BE2C (cell line): ENCODE data around the gene GRIK4.

Source experiments
- DNase-seq: peaks from one replicate; pipeline ENCODE4 v3.0.0-alpha.2; 2020
- H3K27me3 ChIP-seq: fragments of 250-450 bp; sonication (Bioruptor Pico); 2 replicates; pipeline ENCODE4 v1.5.1; 2020; ENCODE audit warnings: mild to moderate bottlenecking
- H3K36me3 ChIP-seq: fragments of 250-450 bp; sonication (Bioruptor Pico); 2 replicates; pipeline ENCODE4 v1.5.1; 2020; ENCODE audit warnings: mild to moderate bottlenecking
- H3K4me1 ChIP-seq: fragments of 250-450 bp; sonication (Bioruptor Pico); 2 replicates; pipeline ENCODE4 v1.5.1; 2020
- H3K4me3 ChIP-seq: 2 replicates; pipeline ENCODE4 v1.5.1; 2011; ENCODE audit warnings: low read depth, low read length
- H3K9me3 ChIP-seq: fragments of 250-450 bp; sonication (Bioruptor Pico); 2 replicates; pipeline ENCODE4 v1.5.1; 2020
- CTCF ChIP-seq: IDR thresholded peaks from 2 replicates; pipeline ENCODE4 v1.5.1; 2012; ENCODE audit warnings: mild to moderate bottlenecking, low read depth, low read length

The GRIK4 gene

DNA sequence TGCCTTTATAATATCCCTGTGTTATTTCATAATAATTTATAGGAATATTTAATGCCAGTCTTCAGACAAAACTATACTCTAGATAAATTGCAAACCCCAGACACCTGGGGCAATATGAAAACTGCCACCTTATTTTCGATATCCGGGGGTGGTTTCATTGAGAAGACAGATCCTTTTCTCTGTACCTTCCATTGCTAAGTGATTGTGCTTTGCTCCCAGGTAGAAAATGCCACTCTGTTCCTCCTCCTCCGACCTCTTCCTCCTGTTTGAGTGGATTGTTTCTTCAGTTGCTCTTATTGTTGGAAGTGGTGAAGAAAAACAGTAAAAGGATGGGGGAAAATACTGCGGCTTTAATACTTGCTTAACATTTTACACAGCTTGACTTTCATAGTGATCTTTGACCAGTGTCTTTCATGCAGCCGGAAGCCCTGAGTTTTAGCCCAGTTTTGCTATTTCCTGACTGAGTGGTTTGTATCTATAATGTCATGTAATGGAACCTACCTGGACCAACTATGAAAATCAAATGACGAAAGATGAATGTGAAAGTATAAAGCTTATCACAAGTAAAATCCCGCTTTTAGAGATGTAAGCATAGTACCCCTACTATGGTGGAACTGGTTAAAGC lies 5.6 kb upstream of the GRIK4 start:
- Histone ChIP-seq H3K4me3 (no peak overlapping the region), H3K4me1 (no peaks in the 10 kb centered on the region), H3K36me3 (no peaks in the 10 kb centered on the region), H3K9me3 (no peaks in the 10 kb centered on the region), H3K27me3 (no peaks in the 10 kb centered on the region)
- DNase-seq: no peak
- no peak for TF ChIP-seq CTCF

DNA sequence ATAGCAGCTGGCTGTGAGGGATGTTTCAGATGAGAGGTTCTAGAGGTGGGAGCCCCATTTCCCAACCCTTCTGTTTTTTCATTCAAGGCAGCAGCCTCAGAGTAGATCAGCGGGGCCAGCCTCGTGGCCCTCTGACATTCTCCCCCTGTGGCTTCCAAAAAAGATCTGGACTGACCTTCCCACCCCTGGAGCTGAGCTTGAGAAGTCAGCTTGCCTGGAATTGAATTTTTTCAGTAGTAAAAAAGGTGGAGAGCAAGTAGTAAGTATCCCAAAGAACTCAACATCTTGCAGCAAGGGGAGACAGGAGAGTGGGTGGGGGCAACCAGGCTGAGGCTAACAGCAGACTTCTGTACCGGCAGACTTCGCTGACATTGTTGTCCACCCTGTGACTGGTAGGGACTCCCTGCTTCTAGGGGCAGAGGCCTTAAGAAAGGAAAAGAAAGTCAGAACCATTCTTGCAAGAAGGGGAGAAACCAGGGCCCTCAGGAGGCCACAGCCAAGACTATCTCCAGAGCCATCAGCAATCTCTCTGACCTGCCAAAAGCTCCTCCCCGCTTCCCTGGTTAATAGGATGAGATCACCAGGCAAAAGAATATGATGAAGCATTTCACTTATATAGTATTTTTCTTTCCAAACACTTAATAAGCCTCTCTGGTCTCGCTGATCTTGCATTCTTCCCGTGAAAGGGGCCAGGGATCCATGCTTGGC lies 2.0 kb upstream of the GRIK4 start:
- Histone ChIP-seq H3K27me3 (peaks cover 9% of the 10 kb centered on the region), H3K4me3 (no peak overlapping the region), H3K9me3 (no peaks in the 10 kb centered on the region)

GRCh38 chr11:120510406-120511115 lies 987 bp upstream of the GRIK4 start:
- no peaks in the 10 kb centered on the region for H3K36me3 ChIP-seq
- no peak overlapping the region for H3K4me3 ChIP-seq
- H3K27me3 ChIP-seq: peaks cover 9% of the 10 kb centered on the region
- H3K4me1 ChIP-seq: no peaks in the 10 kb centered on the region
- no peak for TF ChIP-seq CTCF
- DNase-seq: peak; percentile 49
- H3K9me3 ChIP-seq: no peaks in the 10 kb centered on the region

More for the DNA sequence above, 2.0 kb upstream of the GRIK4 start:
- H3K4me1 ChIP-seq: no peaks in the 10 kb centered on the region
- H3K36me3 ChIP-seq: no peaks in the 10 kb centered on the region
- DNase-seq: no peak
- TF ChIP-seq CTCF: no peak

- DNase-seq: no peak
- Histone ChIP-seq H3K36me3 (no peaks in the 10 kb centered on the region), H3K9me3 (no peaks in the 10 kb centered on the region), H3K4me3 (peak overlapping the region; percentile 43), H3K27me3 (peaks cover 12% of the 10 kb centered on the region), H3K4me1 (peaks cover 6% of the 10 kb centered on the region)
- TF ChIP-seq CTCF: no peak
Observed at GRCh38 chr11:120511820-120512738, 531 bp downstream of the GRIK4 start.

DNA sequence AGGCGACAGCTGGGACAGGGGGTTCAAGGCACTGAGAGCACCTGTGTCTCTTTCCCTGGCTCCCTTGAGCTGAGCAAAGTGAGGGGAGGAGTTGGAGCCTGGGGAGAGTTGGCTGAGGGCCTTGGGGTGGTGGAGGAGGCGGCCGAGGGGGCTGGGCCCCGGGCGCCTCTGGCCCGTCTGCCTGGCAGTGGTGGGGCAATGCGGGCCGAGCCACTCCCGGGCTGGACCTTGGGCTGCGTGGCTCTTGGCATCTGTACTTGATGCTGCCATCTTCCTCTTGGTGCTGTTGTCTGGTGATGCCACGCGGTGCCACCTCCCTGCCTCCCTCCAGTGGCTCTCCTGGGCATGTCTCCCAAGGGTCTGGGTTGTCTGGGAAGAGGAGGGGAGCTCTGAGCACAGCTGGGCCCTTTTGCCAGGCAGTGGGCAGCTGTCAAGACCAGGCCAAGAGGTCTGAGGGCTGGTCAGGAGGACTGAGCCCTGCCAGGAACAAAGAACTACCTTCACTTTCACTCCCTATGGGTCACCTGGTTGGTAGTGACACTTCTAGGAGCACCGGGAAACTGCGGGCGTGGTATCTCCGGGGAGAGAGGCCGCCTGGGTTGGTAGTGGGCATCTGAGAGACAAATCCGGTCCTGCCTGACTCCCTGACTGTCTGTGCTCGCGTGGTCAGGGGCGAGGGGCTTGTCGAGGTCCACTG lies 1.3 kb downstream of the GRIK4 start:
- peak; percentile 46 for TF ChIP-seq CTCF
- peak overlapping the region; percentile 20; the same call in 1 of the 2 replicates for H3K4me3 ChIP-seq
- H3K36me3 ChIP-seq: no peaks in the 10 kb centered on the region
- peaks cover 12% of the 10 kb centered on the region for H3K27me3 ChIP-seq
- H3K9me3 ChIP-seq: no peaks in the 10 kb centered on the region
- peaks cover 9% of the 10 kb centered on the region for H3K4me1 ChIP-seq
- DNase-seq: no peak
